GM12865 (cell line): Measurements from ENCODE around the gene AKAP13.

ENCODE experiments used
- DNase-seq: peaks from one replicate; pipeline ENCODE4 v3.0.0; 2010; ENCODE audit warnings: low read depth
- H3K4me3 ChIP-seq: 2 replicates; pipeline ENCODE4 v1.5.1; 2011; ENCODE audit warnings: mild to moderate bottlenecking, low read depth, low read length, control low read depth
- TF ChIP-seq, protein P1 (sequence below): IDR thresholded peaks from 2 replicates; pipeline ENCODE4 v1.5.1; 2011; ENCODE audit warnings: low read length, control low read depth, low read depth, inconsistent platforms; ENCODE audit not compliant: insufficient read depth; ENCODE audit errors: missing control alignments

The AKAP13 gene

DNA sequence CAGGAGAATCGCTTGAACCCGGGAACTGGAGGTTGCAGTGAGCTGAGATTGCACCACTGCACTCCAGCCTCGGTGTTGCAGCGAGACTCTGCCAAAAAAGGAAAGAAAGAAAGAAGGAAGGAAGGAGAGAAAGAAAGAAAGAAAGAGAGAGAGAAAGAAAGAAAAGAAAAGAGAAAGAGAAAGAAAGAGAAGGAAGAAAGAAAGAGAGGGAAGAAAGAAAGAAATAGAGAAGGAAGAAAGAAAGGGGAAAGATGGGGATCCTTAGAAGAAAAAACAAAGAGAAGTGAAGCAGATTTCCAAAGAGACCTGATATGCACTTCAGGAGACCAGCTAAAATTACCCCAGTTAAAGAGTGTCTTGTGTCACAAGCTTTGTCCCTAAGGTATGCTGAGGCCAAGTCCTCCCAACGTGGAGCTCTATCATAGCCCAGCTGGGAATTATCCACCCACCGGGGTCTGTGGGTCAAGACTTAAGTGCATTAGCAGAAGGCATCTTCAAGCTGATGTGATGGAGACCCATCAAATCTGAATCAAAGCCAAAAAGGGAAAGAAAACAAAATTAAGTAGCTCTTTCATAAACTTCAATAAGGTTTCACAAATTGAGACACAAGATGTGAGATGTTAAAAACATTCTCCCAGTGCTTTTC lies 17.8 kb upstream of the AKAP13 start:
- H3K4me3 ChIP-seq: no peak overlapping the region
- TF ChIP-seq, protein P1, sequence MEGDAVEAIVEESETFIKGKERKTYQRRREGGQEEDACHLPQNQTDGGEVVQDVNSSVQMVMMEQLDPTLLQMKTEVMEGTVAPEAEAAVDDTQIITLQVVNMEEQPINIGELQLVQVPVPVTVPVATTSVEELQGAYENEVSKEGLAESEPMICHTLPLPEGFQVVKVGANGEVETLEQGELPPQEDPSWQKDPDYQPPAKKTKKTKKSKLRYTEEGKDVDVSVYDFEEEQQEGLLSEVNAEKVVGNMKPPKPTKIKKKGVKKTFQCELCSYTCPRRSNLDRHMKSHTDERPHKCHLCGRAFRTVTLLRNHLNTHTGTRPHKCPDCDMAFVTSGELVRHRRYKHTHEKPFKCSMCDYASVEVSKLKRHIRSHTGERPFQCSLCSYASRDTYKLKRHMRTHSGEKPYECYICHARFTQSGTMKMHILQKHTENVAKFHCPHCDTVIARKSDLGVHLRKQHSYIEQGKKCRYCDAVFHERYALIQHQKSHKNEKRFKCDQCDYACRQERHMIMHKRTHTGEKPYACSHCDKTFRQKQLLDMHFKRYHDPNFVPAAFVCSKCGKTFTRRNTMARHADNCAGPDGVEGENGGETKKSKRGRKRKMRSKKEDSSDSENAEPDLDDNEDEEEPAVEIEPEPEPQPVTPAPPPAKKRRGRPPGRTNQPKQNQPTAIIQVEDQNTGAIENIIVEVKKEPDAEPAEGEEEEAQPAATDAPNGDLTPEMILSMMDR: no peak
- DNase-seq: no peak

DNA sequence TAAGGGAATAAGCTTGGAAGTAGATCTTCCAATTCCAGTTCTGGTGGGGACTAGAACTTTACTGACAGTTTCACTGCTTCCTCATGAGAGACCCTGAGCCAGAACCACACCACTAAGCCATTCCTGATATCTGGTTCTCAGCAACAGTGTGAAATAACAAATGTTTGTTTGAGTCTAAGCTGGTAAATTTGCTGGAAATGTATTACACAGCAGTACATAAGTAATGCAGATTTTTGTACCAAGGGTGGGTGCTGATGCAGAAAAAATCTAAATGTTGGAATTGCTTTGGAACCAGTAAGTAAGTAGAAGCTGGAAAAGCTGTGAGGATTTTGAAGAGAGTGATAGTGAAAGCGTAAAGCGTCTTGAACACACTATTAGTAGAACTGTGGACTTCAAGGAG lies 14.4 kb upstream of the AKAP13 start:
- no peak overlapping the region for H3K4me3 ChIP-seq
- TF ChIP-seq, protein P1: no peak
- DNase-seq: no peak

DNA sequence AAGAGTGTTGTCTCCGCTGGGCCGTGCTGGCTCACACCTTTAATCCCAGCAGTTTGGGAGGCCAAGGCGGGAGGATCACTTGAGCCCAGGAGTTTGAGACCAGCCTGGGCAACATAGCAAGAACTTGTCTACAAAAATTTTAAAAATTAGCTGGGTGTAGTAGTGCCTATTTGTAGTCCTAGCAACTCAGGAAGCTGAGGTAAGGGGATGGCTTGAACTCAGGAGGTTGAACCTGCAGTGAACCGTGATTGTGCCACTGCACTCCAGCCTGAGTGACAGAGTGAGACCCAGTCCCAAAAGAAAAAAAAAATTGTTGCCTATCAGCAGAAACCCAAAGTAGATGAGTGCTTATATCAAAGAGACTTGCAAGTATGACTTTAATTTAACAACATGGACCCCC lies 12.7 kb upstream of the AKAP13 start:
- no peak overlapping the region for H3K4me3 ChIP-seq
- no peak for DNase-seq
- TF ChIP-seq, protein P1: no peak

DNA sequence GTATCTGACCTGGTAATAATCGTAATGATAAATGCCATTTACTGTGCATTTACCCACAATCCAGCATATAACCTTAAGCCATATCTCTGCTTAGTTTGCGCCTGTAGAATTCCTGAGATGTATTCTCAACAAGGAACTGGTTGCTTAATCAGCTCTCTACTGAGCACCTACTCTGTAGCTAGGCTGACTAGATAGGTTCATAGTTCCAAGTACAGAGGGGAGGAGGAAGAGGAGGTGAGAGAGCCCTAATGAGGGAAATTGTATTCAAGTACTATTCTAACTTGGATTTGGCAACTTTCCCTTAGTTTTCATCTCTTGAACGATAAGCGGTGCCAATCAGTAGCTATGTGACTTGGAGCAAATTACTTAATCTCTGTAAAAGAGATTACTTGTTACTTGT lies 5.6 kb upstream of the AKAP13 start:
- H3K4me3 ChIP-seq: no peak overlapping the region
- TF ChIP-seq, protein P1: no peak
- DNase-seq: no peak

DNA sequence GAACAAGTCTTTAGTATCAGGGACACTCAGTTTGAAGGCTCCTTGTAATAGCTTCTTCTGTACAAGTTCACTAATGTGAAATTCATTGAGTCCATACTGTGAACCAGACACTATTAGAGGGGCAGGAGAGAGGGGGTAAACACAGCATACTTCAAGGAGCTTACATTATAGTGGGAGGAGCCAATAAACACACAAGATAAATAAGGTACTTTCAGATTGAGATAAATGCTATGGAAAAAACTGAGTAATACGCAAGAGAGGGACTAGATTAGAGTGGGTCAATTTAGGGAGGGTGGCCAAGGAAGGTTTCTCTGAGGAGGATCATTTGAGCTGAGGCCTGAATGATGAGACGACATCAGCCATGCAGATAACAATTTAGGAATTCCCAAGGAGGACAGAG lies 3.1 kb upstream of the AKAP13 start:
- no peak for DNase-seq
- H3K4me3 ChIP-seq: no peak overlapping the region
- TF ChIP-seq, protein P1: no peak

DNA sequence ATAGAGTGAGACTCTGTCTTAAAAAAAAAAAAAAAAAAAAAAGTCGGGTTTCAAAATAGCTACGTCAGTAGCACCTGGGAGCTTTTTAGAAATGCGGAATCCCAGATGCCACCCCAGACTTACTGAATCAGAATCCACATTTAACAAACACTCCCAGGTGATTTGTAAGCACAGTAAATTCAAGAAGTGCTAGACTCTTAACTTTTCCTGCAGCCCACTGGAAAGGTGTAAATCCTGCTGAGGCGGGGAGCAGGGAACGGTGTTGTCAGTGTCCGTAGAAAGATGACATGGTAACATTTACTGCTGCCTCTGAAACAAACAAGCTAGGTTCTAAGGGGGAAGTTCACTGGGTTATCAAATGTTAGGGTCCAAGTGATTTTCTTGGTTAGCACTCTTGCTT lies 2.4 kb upstream of the AKAP13 start:
- no peak for DNase-seq
- no peak overlapping the region for H3K4me3 ChIP-seq
- TF ChIP-seq, protein P1: no peak
